Activated naive CD4-positive, alpha-beta T cell (primary cell): ENCODE measurements around the gene ABRACL.
"Not testable (repeated sequence)": the region's sequence is repeated elsewhere in the genome, so short reads cannot be mapped to it uniquely, and the experiment has no call there.

Experiments
- DNase-seq, 4 experiments: peaks; one replicate each; lab custom pipeline; 2025; lab: John Stamatoyannopoulos, UW

The ABRACL gene, protein sequence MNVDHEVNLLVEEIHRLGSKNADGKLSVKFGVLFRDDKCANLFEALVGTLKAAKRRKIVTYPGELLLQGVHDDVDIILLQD

DNA sequence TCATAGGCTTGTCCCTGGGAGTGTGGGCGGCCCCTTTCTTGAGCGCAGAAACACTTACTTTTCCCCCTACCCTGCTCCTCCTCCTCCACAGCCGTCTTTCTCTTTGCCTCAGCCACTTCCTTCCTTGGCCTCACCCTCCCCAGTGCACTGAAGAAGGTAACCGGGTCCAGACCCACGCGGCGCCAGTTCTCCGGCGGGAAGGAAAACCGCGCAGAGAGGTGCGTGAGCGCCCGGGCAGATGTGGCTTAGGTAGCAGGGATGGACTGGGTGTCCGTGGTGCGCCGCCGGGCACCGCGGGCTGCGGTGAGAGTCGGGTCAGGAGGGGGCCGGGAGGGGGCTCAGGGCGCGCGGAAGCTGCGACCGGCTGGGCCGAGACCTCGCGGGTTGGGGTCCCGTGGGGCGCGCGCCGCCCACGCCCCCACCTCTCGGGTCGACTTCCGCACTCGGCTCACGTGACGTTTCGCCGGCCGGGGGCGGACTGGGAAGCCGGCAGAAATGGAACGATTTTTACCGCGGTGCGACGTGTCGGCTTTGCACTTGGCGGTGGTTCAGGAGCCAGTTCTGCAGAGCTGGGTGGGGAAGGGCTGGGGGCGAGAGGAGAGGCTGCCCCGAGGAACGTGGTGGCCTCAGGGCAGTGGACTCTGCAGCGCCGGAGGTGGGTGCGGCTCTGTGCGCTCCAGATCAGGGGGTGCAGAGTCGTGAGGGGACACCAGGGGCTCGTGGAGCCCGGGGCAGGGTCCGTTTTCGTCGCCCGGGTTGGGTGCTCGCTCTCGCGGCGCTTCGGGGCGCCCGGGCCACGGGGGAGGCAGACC lies at the start of gene ABRACL:
TSS of gene ABRACL (plus strand) at position 88 of the 812 bp plus-strand sequence. CDS start 5,416 bp downstream, outside the sequence.
- DNase-seq, result peak; percentile 57 to 65 (median 60)

DNA sequence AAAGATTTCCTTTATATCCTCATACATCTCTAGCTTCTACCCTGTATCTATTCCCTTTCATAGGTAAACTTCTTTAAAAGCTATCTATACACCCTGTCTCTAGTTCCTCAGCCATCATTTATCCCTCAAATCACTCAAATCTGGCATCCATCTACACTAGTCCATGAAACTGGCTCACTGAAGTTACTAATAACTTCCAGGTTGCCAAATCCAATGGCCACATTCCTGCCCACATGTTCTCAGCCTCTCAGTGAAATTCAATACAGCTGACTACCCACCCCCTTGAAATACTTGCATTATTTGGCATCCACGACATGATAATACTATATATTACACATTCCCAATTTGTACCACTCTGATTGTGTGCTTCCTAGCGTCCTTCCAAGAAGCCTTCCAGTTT lies 49.2 kb upstream of the ABRACL start:
- no peak for DNase-seq

DNA sequence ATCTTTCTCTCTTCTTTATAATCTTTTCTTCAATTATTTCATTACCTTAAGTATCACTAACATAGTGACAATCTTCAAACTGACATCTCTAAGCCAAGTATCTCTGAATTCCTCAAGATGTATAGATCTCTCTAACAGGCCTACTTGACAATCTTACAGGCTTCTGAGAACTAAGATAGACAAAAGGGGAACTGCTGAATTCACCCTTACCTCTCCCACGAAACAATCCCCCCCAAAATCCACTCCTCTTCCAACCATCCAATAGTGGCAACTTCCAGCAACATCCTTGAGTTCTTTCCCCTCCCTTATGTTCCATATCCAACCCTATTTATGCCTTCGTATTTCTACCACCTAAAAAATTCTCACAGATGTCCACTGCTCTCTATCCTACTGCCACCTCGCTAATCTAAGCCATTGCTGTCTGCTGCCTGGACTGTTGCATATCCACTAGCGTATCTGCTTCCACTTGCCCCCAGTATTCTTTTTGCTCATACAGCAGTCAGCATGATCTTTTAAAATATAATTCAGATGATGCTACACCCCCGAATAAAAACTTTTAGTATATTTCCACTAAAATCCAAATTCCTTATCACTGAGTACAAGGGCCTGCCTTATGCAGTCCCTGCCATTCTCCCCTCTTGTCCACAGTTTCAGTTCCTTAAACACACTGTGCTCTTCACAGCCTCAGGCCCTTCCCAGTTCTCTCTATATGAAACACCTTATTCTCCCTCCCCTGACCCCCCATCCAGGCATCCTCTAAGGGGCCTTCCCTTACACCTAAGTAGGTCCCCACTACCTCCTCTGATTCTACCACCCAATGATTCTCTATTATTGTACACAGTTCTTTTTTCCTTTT lies 48.5 kb upstream of the ABRACL start:
- no peak for DNase-seq

DNA sequence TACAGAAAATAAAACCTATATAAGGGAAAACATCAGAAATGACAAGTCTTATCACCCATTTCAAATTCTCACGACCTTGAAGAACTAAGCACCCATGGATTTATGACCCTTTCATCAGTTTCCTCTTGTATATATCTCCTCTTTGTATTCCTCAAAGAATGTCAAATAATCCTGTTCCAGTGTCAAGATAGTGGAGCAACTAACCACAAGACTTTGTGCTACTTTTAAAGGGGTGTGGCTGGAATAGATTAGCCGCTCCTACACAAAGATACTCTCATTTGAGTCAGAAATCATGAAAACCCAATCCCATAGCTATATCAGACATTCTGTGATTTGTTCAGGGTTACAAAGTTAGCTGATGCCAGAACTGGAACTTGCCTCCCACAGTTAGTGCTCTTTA lies 47.1 kb upstream of the ABRACL start:
- DNase-seq, result no peak

DNA sequence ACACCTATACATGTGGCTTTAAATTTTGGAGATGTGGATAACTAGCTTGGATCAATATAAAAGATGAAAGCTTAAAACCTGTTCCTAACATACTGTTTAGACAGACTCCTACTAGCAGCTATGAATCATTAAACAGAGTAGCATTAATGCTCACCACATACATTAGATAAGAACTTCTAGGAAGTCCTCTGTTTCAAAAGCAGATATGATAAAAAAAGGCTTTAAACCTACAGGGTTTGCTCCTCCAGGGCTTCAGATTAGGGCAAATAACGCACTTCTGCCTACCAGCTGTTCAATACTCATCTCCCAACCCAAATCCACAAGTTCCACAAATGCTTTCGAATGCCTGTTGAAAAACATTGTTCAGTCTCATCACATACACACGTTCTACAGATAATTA lies 42.0 kb upstream of the ABRACL start:
- DNase-seq, result no peak

DNA sequence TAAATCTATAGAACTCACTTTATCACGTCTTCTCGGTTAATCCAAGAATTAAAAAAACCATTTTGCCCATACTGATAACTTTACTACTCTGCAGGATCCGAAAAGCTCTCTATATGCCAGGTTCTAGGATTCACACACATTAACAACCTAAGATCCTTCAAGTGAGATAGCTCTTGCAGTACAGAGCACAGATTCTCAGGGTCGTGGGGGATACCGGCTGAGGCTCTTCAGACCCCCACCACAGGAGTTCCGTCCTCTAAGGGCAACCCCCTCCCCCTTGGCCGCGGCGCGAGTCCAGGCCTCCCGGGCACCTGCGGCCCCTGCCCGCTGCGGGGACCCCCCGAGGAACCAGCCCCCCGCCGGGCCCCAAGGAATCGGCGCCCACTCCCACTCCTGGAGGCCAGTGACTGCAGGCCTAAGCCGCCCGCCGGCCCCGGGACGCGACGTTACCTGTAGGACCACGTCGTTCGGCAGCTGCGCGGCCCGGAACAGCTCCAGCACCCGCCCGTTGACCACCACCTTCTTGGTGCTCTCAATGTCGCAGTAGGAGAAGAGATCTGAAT lies 41.4 kb upstream of the ABRACL start:
- no peak for DNase-seq

DNA sequence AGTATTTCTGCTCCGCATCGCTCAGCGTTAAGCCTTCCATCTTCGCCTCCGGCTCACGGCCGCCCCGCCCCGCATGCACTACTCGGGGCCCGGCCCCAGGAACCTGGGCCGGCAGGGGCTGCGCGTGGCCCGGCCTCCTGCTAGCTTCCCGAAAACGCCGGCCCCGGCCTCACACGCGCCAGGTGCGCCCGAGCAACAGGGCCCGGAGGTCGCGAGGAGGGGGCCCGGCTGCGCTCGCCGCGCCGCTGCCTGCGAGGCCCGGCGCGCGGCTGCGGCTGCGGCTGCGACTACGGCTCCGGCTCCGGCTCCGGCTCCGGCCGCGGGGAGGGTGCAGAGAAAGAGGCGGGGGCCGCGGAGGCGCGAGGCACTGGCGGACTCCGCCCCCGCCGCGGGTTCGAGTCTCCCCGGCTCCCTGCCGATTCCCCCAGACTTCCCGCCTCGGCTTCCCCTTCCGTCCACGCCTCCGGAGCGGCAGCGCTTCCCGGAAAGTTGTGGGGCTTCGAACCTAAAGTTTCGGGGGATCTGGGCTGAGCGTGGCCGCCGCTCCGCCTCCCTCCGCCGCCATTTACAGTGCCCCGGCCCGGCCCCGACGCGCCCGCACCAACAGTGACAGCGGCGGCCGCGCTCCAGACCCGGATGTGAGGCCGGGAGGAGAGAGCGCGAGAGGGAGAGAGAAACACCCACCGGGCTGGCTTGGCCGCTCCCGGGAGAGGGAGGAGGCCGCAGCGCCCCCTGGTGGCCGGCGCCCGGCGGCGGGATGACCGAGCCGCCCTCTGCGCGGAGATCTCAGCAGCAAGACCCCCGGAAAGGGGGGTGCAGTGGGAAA lies 40.7 kb upstream of the ABRACL start, which contains the start of gene REPS1:
TSS of gene REPS1 (minus strand) at position 611 of the 826 bp plus-strand sequence. CDS start at position 40, 571 bp downstream.
- peak; percentile 80 to 89 (median 86) for DNase-seq

DNA sequence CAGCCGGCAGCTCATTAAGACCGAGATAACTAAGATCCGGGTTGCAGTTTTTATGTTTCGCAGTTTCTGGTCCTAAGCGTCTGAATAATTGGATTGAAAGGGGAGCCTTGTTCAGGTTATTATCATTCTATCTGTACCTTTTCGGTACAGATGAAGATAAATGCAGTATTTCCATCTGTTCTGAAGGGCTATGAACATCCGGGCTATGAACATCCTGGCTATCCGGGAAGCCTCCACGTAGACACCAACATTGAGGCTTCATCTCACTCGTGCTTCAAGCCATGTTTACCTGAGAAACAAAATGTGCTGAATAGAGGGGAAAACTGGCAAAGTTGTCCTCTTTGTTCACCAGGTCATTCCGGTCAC lies 40.1 kb upstream of the ABRACL start:
- no peak for DNase-seq

DNA sequence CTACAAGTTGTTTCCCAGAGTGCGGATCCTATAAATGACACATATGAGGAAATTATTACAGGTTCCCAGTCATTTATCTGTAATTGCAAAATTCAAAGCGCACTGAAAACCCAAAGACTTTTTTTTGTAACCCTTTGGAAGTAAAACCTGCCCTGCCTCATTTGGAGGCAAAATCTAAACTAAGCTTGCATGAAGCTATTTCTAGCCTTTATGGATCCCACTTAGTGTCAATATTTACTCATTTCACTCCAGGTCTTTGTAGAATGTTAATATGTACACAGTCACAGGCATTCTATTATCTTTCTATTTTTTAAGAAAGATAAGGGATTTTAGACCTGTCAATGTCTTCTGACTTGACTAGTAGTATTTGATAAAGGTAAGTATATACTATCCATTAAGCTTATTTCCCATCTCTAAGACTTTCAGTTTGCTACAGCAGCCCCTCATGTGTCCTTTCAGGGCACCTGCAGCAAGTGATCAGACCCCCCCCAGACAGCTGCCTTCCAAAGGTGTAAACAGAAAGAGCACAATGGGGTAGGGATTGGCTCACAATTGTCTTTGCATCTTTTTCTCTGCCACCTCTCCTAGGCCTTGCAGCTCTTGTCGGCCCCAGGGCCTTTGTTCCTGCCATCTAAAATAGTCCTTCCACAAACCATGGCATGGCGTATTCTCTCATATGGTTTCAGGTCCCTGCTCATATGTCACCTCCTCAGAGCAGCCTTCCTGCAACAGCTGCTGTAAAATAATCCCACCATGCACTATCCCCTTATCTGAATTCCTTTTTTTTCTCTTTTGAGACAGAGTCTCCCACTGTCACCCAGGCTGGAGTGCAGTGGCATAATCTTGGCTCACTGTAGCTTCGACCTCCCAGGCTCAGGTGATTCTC lies 39.2 kb upstream of the ABRACL start:
- DNase-seq, result no peak

DNA sequence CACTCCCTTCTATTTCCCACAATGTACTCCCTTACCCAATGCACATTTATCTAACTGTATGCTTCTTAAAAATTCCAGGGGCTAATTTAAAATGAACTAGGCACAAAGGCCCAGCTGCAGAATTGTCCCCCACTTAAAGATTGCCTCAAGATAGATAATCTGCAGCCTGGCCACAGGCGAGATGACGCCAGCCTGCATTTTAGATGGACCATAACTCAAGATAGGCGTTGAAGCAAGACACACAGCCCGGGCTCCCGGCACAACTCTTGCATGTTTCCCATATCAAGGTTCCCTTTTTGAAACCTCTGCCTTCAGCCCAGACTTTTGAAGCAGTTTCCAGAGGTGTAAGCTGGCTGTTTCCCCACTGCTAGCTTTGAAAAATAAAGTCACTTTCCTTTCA lies 37.3 kb upstream of the ABRACL start:
- DNase-seq, result no peak

DNA sequence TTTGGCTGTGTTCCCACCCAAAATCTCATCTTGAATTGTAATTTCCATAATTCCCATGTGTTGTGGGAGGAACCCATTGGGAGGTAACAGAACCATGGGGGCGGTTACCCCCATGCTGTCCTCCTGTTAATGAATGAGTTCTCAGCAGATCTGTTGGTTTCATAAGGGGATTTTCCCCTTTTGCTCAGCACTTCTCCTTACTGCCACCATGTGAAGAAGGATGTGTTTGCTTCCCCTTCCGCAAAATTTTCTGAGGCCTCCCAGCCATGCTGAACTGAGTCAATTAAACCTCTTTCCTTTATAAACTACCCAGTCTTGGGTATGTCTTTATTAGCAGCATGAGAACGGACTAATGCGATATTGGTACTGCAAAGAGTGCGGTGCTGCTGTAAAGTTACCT lies 35.6 kb upstream of the ABRACL start:
- DNase-seq, result not testable (repeated sequence)

DNA sequence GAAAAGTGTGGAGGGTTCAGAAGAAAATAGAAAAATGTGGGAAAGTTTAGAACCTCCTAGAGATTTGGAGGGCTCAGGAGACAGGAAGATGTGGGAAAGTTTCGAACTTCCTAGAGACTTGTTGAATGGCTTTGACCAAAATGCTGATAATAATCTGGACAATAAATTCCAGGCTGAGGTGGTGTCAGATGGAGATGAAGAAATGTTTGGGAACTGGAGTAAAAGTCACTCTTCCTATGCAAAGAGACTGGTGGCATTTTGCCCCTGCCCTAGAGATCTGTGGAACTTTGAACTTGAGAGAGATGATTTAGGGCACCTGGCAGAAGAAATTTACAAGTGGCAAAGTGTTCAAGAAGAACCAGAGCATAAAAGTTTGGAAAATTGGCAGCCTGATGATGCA lies 35.1 kb upstream of the ABRACL start:
- not testable (repeated sequence) for DNase-seq

DNA sequence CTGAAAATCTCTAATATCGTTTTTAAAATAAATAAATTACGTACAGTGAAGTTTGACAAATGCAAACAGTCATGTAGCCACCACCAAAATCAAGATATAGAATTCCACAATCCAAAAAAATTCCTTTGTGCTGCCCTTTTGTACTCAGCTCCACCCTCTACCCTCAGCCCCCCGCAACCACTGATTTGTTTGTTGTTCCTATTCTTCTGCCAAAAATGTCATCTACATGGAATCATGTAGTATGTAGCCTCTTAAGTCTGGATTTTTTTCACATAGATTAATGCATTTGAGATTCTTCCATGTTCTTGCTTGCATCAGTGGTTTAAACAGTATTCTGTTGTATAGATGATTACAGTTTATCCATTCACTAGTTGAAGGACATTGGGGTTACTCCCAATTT lies 32.0 kb upstream of the ABRACL start:
- no peak for DNase-seq

DNA sequence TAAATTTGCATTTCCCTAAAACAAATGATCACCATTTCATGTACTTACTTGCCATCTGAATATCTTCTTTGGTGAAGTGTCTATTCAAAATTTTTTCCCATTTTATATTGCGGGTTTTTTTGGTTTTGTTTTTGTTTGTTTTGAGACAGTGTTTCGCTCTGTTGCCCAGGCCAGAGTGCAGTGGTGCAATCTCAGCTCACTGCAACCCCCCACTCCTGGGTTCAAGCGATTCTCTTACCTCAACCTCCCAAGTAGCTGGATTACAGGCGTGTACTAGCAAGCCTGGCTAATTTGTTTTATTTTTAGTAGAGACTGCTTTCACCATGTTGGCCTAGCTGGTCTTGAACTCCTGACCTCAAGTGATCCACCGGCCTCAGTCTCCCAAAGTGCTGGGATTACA lies 31.4 kb upstream of the ABRACL start:
- no peak for DNase-seq

DNA sequence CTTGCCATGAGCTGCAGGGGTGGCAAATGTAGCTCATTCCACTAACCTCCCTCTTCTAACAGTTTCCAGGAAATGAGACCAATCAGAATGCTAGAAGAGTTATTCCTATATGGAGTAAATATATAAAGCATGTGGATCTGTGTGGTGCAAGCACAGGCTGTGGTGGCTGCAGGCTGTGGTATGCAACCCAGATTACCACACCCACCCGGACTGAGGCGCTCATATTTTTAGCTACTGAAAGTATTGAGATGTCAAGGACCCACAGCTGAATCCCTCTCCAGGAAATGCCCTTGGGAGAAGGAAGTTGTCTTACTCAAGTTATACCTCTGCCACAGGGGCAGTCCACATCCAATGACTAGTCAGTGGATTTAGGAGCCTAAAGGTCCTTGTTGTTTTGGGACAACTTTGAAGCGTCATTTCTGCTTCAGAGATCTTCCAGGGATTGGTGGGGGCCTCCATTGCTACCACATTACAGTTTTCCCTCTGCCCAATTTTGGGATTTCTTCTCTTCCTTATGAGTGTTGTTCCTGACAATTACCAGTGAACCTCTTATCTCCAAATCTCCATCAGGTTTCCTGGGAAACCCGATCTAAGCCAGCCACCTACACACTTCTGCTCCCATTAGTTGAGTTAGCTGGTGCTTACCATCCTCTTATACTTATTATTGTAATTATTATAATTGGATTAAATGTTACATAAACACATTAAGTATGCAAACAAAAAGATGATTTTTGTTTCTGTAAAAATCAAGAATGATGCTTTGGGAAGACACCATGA lies 28.4 kb upstream of the ABRACL start:
- no peak for DNase-seq

DNA sequence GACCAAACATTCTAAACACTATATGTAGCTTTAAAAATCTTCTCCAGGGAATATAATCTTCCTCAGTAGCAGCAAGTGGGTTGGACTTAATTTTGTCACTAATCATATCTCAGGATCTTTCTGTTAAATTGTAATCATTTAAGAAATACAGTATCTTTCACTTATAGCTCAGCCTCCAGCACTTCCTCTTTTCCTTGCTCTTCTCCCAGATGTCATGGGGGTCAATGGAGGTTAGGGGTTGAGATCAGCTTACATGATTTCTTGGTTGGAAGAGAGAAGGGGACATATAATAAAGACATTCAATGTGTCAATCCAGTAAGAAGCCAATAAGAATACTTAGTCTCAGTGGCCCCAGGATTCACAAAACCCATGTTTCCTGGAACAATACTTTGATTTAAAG lies 24.8 kb upstream of the ABRACL start:
- no peak for DNase-seq

DNA sequence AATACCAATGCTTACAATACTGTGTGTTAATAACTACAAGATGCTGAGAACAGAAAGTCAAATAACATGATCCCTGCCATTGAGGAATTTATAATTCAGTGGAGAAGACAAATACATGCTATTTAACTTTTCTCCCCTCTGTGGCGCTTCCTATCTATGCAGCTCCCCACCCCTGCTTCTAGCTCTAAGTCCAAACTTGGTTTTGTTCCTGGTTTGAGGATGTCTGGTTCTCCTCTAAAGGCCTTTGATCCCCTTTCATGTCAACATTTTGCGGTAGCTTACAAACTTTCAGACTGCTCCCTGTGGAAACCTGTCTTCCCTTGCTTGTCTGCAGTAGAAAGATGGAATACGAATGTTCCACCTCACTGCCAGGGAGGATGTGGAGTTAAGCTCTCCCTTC lies 22.1 kb upstream of the ABRACL start:
- no peak for DNase-seq

DNA sequence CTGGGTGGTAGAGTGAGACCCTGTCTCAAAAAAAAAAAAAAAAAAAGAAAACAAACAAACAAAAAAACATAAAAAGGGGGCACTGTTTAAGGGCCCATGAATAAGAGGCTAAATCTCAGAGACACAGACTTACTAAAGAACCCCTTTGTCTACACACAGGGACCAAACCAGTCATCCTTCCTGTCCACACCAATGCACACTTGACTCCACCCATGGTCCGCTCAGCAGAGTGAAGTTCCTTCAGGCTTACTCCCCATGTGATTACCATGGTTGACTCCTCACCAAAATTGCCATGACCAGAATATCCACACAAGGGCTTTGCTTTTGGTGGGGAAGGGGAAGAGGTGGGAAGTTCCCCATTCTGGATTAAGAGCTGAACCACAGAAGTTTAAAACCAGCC lies 21.1 kb upstream of the ABRACL start:
- DNase-seq, result no peak

DNA sequence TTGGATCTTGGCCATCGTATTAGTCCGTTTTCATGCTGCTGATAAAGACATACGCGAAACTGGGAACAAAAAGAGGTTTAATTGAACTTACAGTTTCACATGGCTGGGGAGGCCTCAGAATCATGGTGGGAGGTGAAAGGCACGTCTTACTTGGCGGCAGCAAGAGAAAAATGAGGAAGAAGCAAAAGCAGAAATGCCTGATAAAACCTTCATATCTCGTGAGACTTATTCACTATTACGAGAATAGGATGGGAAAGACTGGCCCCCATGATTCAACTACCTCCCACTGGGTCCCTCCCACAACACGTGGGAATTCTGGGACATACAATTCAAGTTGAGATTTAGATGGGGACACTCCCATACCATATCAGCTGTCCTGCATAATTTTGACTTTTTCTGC lies 20.4 kb upstream of the ABRACL start:
- no peak for DNase-seq

DNA sequence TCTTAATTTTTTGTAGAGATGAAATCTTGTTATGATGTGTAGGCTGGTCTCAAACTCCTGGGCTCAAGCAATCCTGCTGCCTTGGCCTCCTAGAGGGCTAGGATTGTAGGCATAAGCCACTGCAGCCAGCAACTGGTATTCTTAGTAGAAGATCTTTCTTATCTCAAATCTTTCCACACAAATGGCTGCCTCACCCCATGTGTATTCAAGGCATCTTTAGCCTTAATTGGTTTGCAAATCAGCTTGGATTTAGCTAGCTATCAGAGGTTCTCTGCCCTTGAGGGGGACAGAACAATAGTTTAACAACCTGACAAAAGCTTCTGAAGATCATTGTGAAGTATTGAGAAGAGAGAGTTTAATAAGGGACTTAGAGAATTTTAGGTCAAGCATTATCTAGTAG lies 17.9 kb upstream of the ABRACL start:
- DNase-seq, result no peak
